ENCODE data around the gene ST3GAL6.

Gene ST3GAL6

GRCh38 chr3:98823791-98824190, 60.7 kb downstream of the ST3GAL6 start:
- no peaks in the 10 kb centered on the region for H3K79me2 ChIP-seq (ENCODE audit: low read length)
- no peaks in the 10 kb centered on the region for H3K4me1 ChIP-seq (ENCODE audit: low read length)
- H4K20me1 ChIP-seq (ENCODE audit: insufficient read depth, low read length): no peaks in the 10 kb centered on the region
- no peak overlapping the region for H3K27ac ChIP-seq (ENCODE audit: low read length)
- no peaks in the 10 kb centered on the region for H3K9me3 ChIP-seq (replicated peaks; ENCODE audit: insufficient read depth, low read length)
- H3K9ac ChIP-seq (ENCODE audit: low read length): no peak overlapping the region
- DNase-seq: no peak
- no peak overlapping the region for H3K4me2 ChIP-seq (ENCODE audit: low read depth, low read length)
- no peak overlapping the region for H3K4me3 ChIP-seq (ENCODE audit: low read length)
- H3K9me2 ChIP-seq (replicated peaks; ENCODE audit: insufficient read depth, low read length): no peaks in the 10 kb centered on the region
- no peaks in the 10 kb centered on the region for H3F3A ChIP-seq (ENCODE audit: insufficient read depth, low read length)
- no peaks in the 10 kb centered on the region for H3K36me3 ChIP-seq (replicated peaks; ENCODE audit: insufficient read depth, low read length)
- no peaks in the 10 kb centered on the region for H3K27me3 ChIP-seq (replicated peaks; ENCODE audit: insufficient read depth, low read length)
- TF ChIP-seq EZH2 (optimal IDR thresholded peaks at IDR 0.05; ENCODE audit: low read depth, low read length) (no peak), EZH2phosphoT487 (IDR thresholded peaks at IDR 0.05; ENCODE audit: low read length) (no peak), CTCF (IDR thresholded peaks at IDR 0.05; ENCODE audit: low read length) (no peak)
- H2AFZ ChIP-seq (ENCODE audit: low read length): no peak overlapping the region

GRCh38 chr3:98824256-98824655, 61.1 kb downstream of the ST3GAL6 start:
- H3K4me1 ChIP-seq (ENCODE audit: low read length): no peaks in the 10 kb centered on the region
- no peaks in the 10 kb centered on the region for H3F3A ChIP-seq (ENCODE audit: insufficient read depth, low read length)
- H3K9me3 ChIP-seq (replicated peaks; ENCODE audit: insufficient read depth, low read length): no peaks in the 10 kb centered on the region
- no peaks in the 10 kb centered on the region for H4K20me1 ChIP-seq (ENCODE audit: insufficient read depth, low read length)
- no peak overlapping the region for H3K9ac ChIP-seq (ENCODE audit: low read length)
- H3K4me2 ChIP-seq (ENCODE audit: low read depth, low read length): no peak overlapping the region
- H3K36me3 ChIP-seq (replicated peaks; ENCODE audit: insufficient read depth, low read length): no peaks in the 10 kb centered on the region
- TF ChIP-seq CTCF (IDR thresholded peaks at IDR 0.05; ENCODE audit: low read length) (no peak), EZH2phosphoT487 (IDR thresholded peaks at IDR 0.05; ENCODE audit: low read length) (no peak), EZH2 (optimal IDR thresholded peaks at IDR 0.05; ENCODE audit: low read depth, low read length) (no peak)
- no peak overlapping the region for H3K27ac ChIP-seq (ENCODE audit: low read length)
- H3K27me3 ChIP-seq (replicated peaks; ENCODE audit: insufficient read depth, low read length): no peaks in the 10 kb centered on the region
- no peak for DNase-seq
- H3K79me2 ChIP-seq (ENCODE audit: low read length): no peaks in the 10 kb centered on the region
- H3K4me3 ChIP-seq (ENCODE audit: low read length): no peak overlapping the region
- no peaks in the 10 kb centered on the region for H3K9me2 ChIP-seq (replicated peaks; ENCODE audit: insufficient read depth, low read length)
- H2AFZ ChIP-seq (ENCODE audit: low read length): no peak overlapping the region

- H3K4me3 ChIP-seq (ENCODE audit: low read length): no peak overlapping the region
- no peaks in the 10 kb centered on the region for H3K4me1 ChIP-seq (ENCODE audit: low read length)
- no peak for TF ChIP-seq EZH2 (optimal IDR thresholded peaks at IDR 0.05; ENCODE audit: low read depth, low read length)
- TF ChIP-seq EZH2phosphoT487 (IDR thresholded peaks at IDR 0.05; ENCODE audit: low read length): no peak
- no peak for TF ChIP-seq CTCF (IDR thresholded peaks at IDR 0.05; ENCODE audit: low read length)
- H3K79me2 ChIP-seq (ENCODE audit: low read length): no peaks in the 10 kb centered on the region
- H3F3A ChIP-seq (ENCODE audit: insufficient read depth, low read length): no peaks in the 10 kb centered on the region
- H4K20me1 ChIP-seq (ENCODE audit: insufficient read depth, low read length): no peaks in the 10 kb centered on the region
- no peak overlapping the region for H3K4me2 ChIP-seq (ENCODE audit: low read depth, low read length)
- no peak overlapping the region for H3K9ac ChIP-seq (ENCODE audit: low read length)
- DNase-seq: no peak
- no peaks in the 10 kb centered on the region for H3K27me3 ChIP-seq (replicated peaks; ENCODE audit: insufficient read depth, low read length)
- no peaks in the 10 kb centered on the region for H3K36me3 ChIP-seq (replicated peaks; ENCODE audit: insufficient read depth, low read length)
- no peaks in the 10 kb centered on the region for H3K9me2 ChIP-seq (replicated peaks; ENCODE audit: insufficient read depth, low read length)
- H3K27ac ChIP-seq (ENCODE audit: low read length): no peak overlapping the region
- no peaks in the 10 kb centered on the region for H3K9me3 ChIP-seq (replicated peaks; ENCODE audit: insufficient read depth, low read length)
- H2AFZ ChIP-seq (ENCODE audit: low read length): no peak overlapping the region
Measured at GRCh38 chr3:98826126-98826525, 63.0 kb downstream of the ST3GAL6 start.

Measured in MM.1S (cell line).